ENCODE results near the gene BLVRB. TPM values are rescaled to one million over a fixed set of nuclear protein-coding genes. Genes with fewer than 3 reads are reported as not detected.

BLVRB gene
- total and polyA plus RNA-seq, 9 of the 15 experiments (the other 6 are each of a cell fraction or from before 2014, with no cell fraction given): 81.1 to 749 (median 331) TPM

DNA sequence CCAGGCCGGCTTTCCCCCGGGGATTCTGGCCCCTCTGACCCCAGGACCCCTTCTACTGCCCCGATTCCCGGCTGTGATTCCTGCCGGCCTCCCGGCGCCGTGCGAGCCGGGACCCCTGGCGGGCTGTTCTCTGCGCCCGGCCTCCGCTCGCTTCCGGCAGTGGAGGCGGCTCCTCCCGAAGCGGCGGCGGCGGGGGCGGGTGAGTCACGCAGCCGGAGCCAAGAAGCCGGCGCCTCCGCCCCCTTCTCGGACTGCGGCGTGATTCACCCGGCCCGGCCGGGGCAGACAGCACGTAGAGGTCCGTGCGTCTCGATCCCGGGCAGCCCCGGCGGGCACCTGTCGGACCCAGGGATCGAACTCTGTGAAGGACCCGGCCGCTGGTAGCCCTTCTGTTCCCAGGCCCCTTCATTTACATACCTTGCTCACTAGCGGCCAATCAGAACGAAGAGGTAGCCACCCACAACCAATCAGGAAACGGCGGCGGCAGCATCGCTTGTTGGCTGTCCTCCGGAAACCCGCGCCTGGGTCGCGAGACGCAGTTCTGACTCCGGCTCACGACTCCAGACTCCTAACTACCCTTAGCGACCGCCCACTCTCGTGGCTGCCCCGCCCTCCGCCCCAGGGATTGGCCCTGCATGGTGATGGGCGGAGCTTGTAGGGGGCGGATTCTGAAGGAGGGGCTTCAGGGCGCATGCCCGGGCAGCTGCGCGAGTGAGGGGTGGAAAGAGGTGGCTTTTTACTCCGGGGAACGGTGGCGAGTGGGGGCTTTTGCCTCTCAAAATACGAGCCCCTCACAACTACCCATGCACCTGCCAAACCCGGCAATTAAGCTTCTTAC, 39.9 kb downstream of the BLVRB start, which contains the start of gene SERTAD1 (continued):
- TF ChIP-seq, protein P1, sequence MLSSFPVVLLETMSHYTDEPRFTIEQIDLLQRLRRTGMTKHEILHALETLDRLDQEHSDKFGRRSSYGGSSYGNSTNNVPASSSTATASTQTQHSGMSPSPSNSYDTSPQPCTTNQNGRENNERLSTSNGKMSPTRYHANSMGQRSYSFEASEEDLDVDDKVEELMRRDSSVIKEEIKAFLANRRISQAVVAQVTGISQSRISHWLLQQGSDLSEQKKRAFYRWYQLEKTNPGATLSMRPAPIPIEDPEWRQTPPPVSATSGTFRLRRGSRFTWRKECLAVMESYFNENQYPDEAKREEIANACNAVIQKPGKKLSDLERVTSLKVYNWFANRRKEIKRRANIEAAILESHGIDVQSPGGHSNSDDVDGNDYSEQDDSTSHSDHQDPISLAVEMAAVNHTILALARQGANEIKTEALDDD (IDR thresholded peaks at IDR 0.05): no peak
- no peak for TF ChIP-seq STAT5A (IDR thresholded peaks at IDR 0.05; ENCODE audit: borderline replicate concordance, low read length)
- TF ChIP-seq POLR2AphosphoS2 (IDR thresholded peaks at IDR 0.05; ENCODE audit: low read length): no peak; the same call in 1 of the 2 replicates
- TF ChIP-seq NFATC3 (IDR thresholded peaks at IDR 0.05): no peak
- TF ChIP-seq, protein P2, sequence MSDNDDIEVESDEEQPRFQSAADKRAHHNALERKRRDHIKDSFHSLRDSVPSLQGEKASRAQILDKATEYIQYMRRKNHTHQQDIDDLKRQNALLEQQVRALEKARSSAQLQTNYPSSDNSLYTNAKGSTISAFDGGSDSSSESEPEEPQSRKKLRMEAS (CRISPR knock-in tag; IDR thresholded peaks at IDR 0.05): peak; percentile 83
- TF ChIP-seq, protein P3, sequence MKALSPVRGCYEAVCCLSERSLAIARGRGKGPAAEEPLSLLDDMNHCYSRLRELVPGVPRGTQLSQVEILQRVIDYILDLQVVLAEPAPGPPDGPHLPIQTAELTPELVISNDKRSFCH (CRISPR knock-in tag; IDR thresholded peaks at IDR 0.05): no peak
- TF ChIP-seq, protein P3 (tag; IDR thresholded peaks at IDR 0.05): no peak
- TF ChIP-seq RFX5 (IDR thresholded peaks at IDR 0.05; ENCODE audit: low read depth, low read length): peak; percentile 64; the same call in 1 of the 2 replicates
- TF ChIP-seq ZNF146 (CRISPR knock-in tag; IDR thresholded peaks at IDR 0.05; ENCODE audit: unreplicated experiment): no peak
- TF ChIP-seq ERF (CRISPR knock-in tag; IDR thresholded peaks at IDR 0.05): peak; percentile 77; the same call in 1 of the 2 replicates
- TF ChIP-seq DMBX1 (CRISPR knock-in tag; IDR thresholded peaks at IDR 0.05; ENCODE audit: borderline replicate concordance): no peak
- TF ChIP-seq ZNF124 (CRISPR knock-in tag; IDR thresholded peaks at IDR 0.05): no peak
- no peak for TF ChIP-seq ATF1 (CRISPR knock-in tag; IDR thresholded peaks at IDR 0.05)
- TF ChIP-seq ATF1 (tag; IDR thresholded peaks at IDR 0.05): peak; percentile 82
- no peak for TF ChIP-seq NBN (IDR thresholded peaks at IDR 0.05; ENCODE audit: low read depth)
- TF ChIP-seq KHSRP (IDR thresholded peaks at IDR 0.05): no peak
- no peak for TF ChIP-seq ZNF583 (CRISPR knock-in tag; IDR thresholded peaks at IDR 0.05)
- TF ChIP-seq, protein P4, sequence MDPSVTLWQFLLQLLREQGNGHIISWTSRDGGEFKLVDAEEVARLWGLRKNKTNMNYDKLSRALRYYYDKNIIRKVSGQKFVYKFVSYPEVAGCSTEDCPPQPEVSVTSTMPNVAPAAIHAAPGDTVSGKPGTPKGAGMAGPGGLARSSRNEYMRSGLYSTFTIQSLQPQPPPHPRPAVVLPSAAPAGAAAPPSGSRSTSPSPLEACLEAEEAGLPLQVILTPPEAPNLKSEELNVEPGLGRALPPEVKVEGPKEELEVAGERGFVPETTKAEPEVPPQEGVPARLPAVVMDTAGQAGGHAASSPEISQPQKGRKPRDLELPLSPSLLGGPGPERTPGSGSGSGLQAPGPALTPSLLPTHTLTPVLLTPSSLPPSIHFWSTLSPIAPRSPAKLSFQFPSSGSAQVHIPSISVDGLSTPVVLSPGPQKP (CRISPR knock-in tag; IDR thresholded peaks at IDR 0.05): no peak
- no peak for TF ChIP-seq CSDE1 (IDR thresholded peaks at IDR 0.05)
- TF ChIP-seq, protein P5, sequence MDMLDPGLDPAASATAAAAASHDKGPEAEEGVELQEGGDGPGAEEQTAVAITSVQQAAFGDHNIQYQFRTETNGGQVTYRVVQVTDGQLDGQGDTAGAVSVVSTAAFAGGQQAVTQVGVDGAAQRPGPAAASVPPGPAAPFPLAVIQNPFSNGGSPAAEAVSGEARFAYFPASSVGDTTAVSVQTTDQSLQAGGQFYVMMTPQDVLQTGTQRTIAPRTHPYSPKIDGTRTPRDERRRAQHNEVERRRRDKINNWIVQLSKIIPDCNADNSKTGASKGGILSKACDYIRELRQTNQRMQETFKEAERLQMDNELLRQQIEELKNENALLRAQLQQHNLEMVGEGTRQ (CRISPR knock-in tag; IDR thresholded peaks at IDR 0.05): no peak
- TF ChIP-seq CAMTA2 (CRISPR knock-in tag; conservative IDR thresholded peaks at IDR 0.05): 0 out of 2 replicates have a peak, but pooled peaks have one; percentile 47
- TF ChIP-seq CBX3 (IDR thresholded peaks at IDR 0.05; ENCODE audit: borderline replicate concordance in 1 of 2, low read length in 2 of 2): no peak
- TF ChIP-seq, protein P6, sequence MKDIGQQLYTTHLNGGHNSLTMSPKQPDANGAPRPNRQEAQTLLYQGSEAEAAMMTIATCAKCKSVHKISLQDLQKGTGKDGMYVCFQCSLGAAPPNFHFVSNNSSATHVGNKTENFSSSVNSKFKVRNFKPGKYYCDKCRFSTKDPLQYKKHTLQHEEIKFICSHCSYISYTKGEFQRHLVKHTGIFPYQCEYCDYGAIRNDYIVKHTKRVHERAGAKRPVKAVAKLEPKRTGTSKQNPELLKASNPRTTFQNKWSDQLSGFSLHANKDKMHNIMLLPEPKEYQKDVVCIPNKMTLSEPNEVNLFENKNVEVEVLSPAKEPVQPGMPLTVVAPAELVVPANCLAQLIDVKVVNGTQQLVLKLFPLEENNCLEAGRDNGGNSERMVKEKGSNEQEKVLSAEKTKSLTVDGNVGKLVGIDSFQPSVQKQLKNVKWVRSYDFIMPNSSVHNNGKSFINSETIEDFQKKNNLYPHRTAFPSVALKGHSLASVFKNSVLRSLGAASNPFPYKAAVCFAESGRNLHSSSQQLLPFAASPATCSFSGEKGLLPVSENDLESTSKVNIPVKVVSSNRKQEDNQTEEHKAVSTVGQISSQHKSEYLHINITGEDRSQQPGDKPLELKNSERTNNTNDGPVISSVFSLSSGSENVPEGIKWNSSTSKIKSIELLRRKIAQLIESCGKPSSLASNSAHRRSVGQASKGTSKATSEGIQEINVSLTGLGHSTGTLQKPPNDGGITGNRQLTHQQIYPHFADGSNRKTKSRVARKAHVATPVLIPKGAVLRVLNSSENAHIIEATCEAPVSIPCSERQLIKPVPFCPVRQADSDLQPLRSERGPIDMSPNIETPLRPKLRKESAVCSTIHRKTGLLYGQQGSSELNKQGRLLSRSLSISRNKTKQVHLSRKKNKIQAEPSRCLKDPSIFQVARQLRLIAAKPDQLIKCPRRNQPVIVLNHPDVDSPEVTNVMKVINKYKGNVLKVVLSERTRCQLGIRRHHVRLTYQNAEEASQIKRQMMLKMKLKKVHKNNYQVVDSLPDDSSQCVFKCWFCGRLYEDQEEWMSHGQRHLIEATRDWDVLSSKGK (CRISPR knock-in tag; IDR thresholded peaks at IDR 0.05): no peak

Measured in K562 (cell line).